Colonic mucosa (tissue), 2 donors: ENCODE results near the gene GH1. TPM values are rescaled to one million over a fixed set of nuclear protein-coding genes. Genes with fewer than 3 reads are reported as not detected.

Experiments
- total RNA-seq, 2 donors: library from RNA; stranded (reverse); fragmentation: NEBNext Ultra II Directional in 1 of 2; extraction: Animal tissue kit (Norgen Biotek cat#: 25700) in 1 of 2; gene quantifications; one replicate each; pipeline ENCODE4 v1.2.1, GENCODE V29; 2021
- donor health status: DM: no; HTN: no; CAD: no.
- donor health status: DM: no; HTN: no; CAD: no.

The GH1 gene
- total RNA-seq, 2 donors from 2014 or later = not detected

Other genes starting within 250 kb of the GH1 start
- 1 to 10 TPM; 3.6 to 5.6 TPM for gene LIMD2, start 218.7 kb downstream of the GH1 start, total RNA-seq
- gene STRADA, start 177.0 kb downstream of the GH1 start, total RNA-seq = 10 to 100 TPM; 15.6 to 19.9 TPM
- 100 to 1,000 TPM; 128 to 145 TPM for gene CCDC47, start 145.2 kb downstream of the GH1 start, total RNA-seq
- 10 to 100 TPM; 71.1 to 74.5 TPM for gene DDX42, start 144.7 kb downstream of the GH1 start, total RNA-seq
- gene PSMC5, start 91.4 kb downstream of the GH1 start, total RNA-seq = 100 to 1,000 TPM in 1 of 2 donors, 10 to 100 TPM in 1; 86.1 to 138 TPM
- gene FTSJ3, start 91.2 kb downstream of the GH1 start, total RNA-seq = 10 to 100 TPM; 25.4 to 44.6 TPM
- gene SMARCD2, start 76.2 kb downstream of the GH1 start, total RNA-seq = 100 to 1,000 TPM in 1 of 2 donors, 10 to 100 TPM in 1; 77.2 to 124 TPM
- gene CSH2, start 45.2 kb downstream of the GH1 start, total RNA-seq = not detected
- not detected for gene GH2, start 36.9 kb downstream of the GH1 start, total RNA-seq
- gene CSH1, start 22.3 kb downstream of the GH1 start, total RNA-seq = not detected
- not detected for gene CSHL1, start 7.6 kb downstream of the GH1 start, total RNA-seq
- gene CD79B, start 13.5 kb upstream of the GH1 start, total RNA-seq = 1 to 10 TPM; 1.5 to 1.7 TPM
- gene SCN4A, start 54.1 kb upstream of the GH1 start, total RNA-seq = under 1 TPM; 0.07 to 0.27 TPM
- under 1 TPM in 1 of 2 donors, not detected in 1; 0.16 TPM for gene PRR29, start 79.5 kb upstream of the GH1 start, total RNA-seq
- 1 to 10 TPM; 9.2 to 9.5 TPM for gene ICAM2, start 101.8 kb upstream of the GH1 start, total RNA-seq
- gene ERN1, start 211.3 kb upstream of the GH1 start, total RNA-seq = 10 to 100 TPM; 19.2 to 19.6 TPM